Keratinocyte (primary cell): Measurements from ENCODE around the gene CXorf58. TPM values are rescaled to one million over a fixed set of nuclear protein-coding genes. Genes with fewer than 3 reads are reported as not detected.

Source experiments
- DNase-seq: peaks from one replicate; pipeline ENCODE4 v3.0.0-alpha.2; 2011; ENCODE audit warnings: low read depth, missing footprints, low spot score
- FAIRE-seq: peaks from 2 replicates; lab custom pipeline; 2011; peaks lifted over from hg19 to GRCh38; lab: Jason Lieb, UNC
- H2AFZ ChIP-seq: 2 replicates; pipeline ENCODE4 v1.6.0; 2012; ENCODE audit warnings: low read length, control low read depth, inconsistent platforms; ENCODE audit not compliant: control insufficient read depth
- H3K27ac ChIP-seq: 2 replicates; pipeline ENCODE4 v1.5.1; 2011; ENCODE audit warnings: low read length; ENCODE audit not compliant: control insufficient read depth, insufficient read depth
- H3K27me3 ChIP-seq: 3 replicates; pipeline ENCODE4 v1.6.0; 2011; ENCODE audit warnings: low read length; ENCODE audit not compliant: control insufficient read depth, insufficient read depth; ENCODE audit errors: extremely low read depth
- H3K36me3 ChIP-seq, 2 experiments: 2 replicates in 1 of 2; 3 replicates in 1 of 2; pipeline ENCODE4 v1.5.1; 2011; ENCODE audit warnings: low read length in 2 of 2, mild to moderate bottlenecking in 1 of 2; ENCODE audit not compliant: control insufficient read depth in 2 of 2, insufficient read depth in 2 of 2; ENCODE audit errors: extremely low read depth in 1 of 2
- H3K4me1 ChIP-seq: 3 replicates; pipeline ENCODE4 v1.5.1; 2011; ENCODE audit warnings: low read length; ENCODE audit not compliant: control insufficient read depth, insufficient read depth; ENCODE audit errors: extremely low read depth
- H3K4me2 ChIP-seq: 3 replicates; pipeline ENCODE4 v1.6.0; 2011; ENCODE audit warnings: low read depth, low read length; ENCODE audit not compliant: control insufficient read depth, insufficient read depth; ENCODE audit errors: extremely low read depth
- H3K4me3 ChIP-seq, 3 experiments: fragments of 200-600 bp in 1 of 3; sonication (generic) in 1 of 3; 2 replicates in 2 of 3; 3 replicates in 1 of 3; pipeline ENCODE4 v1.5.1; 2011 to 2016; ENCODE audit warnings: low read length in 3 of 3, mild to moderate bottlenecking in 3 of 3, control low read depth in 2 of 3, inconsistent platforms in 1 of 3, low read depth in 1 of 3, mixed read lengths in 1 of 3, mixed run types in 1 of 3, moderate library complexity in 1 of 3; ENCODE audit not compliant: control insufficient read depth in 2 of 3, insufficient read depth in 2 of 3; ENCODE audit errors: extremely low read depth in 1 of 3
- H3K79me2 ChIP-seq: 2 replicates; pipeline ENCODE4 v1.6.0; 2012; ENCODE audit warnings: low read length; ENCODE audit not compliant: control insufficient read depth, insufficient read depth
- H3K9ac ChIP-seq: 3 replicates; pipeline ENCODE4 v1.6.0; 2011; ENCODE audit warnings: low read length; ENCODE audit not compliant: control insufficient read depth, insufficient read depth; ENCODE audit errors: extremely low read depth
- H3K9me1 ChIP-seq: 3 replicates; pipeline ENCODE4 v1.6.0; 2011; ENCODE audit warnings: low read length; ENCODE audit not compliant: control insufficient read depth, insufficient read depth; ENCODE audit errors: extremely low read depth
- H3K9me3 ChIP-seq: 2 replicates; pipeline ENCODE4 v1.5.1; 2012; ENCODE audit warnings: low read depth, low read length; ENCODE audit not compliant: control insufficient read depth
- H4K20me1 ChIP-seq: 3 replicates; pipeline ENCODE4 v1.6.0; 2011; ENCODE audit warnings: low read length; ENCODE audit not compliant: control insufficient read depth, insufficient read depth; ENCODE audit errors: extremely low read depth
- CTCF ChIP-seq, 3 experiments: IDR thresholded peaks in 1 of 3; conservative IDR thresholded peaks in 1 of 3; optimal IDR thresholded peaks in 1 of 3; 2 replicates in 2 of 3; 3 replicates in 1 of 3; pipeline versions ENCODE3 to v1.5.1; 2011; ENCODE audit warnings: low read length in 3 of 3, mild to moderate bottlenecking in 3 of 3, moderate library complexity in 2 of 3, control low read depth in 1 of 3, inconsistent platforms in 1 of 3; ENCODE audit not compliant: insufficient read depth in 2 of 3; ENCODE audit errors: extremely low read depth in 1 of 3
- EZH2 ChIP-seq: IDR thresholded peaks from one replicate; pipeline ENCODE4 v1.6.1; 2012; ENCODE audit warnings: inconsistent platforms, mild to moderate bottlenecking, low read length, moderate library complexity
- dilution Hi-C: fragments of 300-500 bp; cut with MboI; formaldehyde crosslinking; loops from one replicate; pipeline ENCODE4 v1.7.0; 2020; ENCODE audit warnings: low sequenced_read_pairs; ENCODE audit not compliant: extremely low pct_ligation_motif_present
- polyA plus RNA-seq, 5 experiments: library from polyadenylated mRNA; depleted of rRNA in 3 of 5; stranded (reverse) in 3 of 5; stranded (forward) in 1 of 5; unstranded in 1 of 5; fragments of >200 nt; gene quantifications; 1 replicate in 1 of 5; 2 replicates in 3 of 5; 3 replicates in 1 of 5; pipeline versions ENCODE4 v1.2.1 to v1.2.3, GENCODE V29; 2011 to 2012; ENCODE audit warnings: missing spikeins in 2 of 5, low read depth in 1 of 5, low replicate concordance in 1 of 5

Gene CXorf58
- polyA plus RNA-seq, 1 donor (not counting 4 experiments of a cell fraction or from before 2014, with no cell fraction given) = 0.12 TPM

- DNase-seq (no peak), FAIRE-seq (no peak)
- H3K4me3 ChIP-seq = no peak overlapping the region
- no peaks in the 10 kb centered on the region for H3K4me1 ChIP-seq
- dilution Hi-C loops = no loop called here
- H3K27me3 ChIP-seq = no peaks in the 10 kb centered on the region
- H3K27ac ChIP-seq = no peak overlapping the region
- H2AFZ ChIP-seq = no peak overlapping the region
- no peaks in the 10 kb centered on the region for H4K20me1 ChIP-seq
- no peak overlapping the region for H3K4me2 ChIP-seq
- TF ChIP-seq CTCF (optimal IDR thresholded peaks at IDR 0.05 in 1 of 3, IDR thresholded peaks at IDR 0.05 in 1 of 3, conservative IDR thresholded peaks at IDR 0.05 in 1 of 3; ENCODE audit: extremely low read depth in 1 of 3, insufficient read depth in 2 of 3, low read length in 3 of 3) = no peak
- no peak for TF ChIP-seq EZH2
- no peaks in the 10 kb centered on the region for H3K36me3 ChIP-seq
- H3K9me3 ChIP-seq = no peaks in the 10 kb centered on the region
- H3K9ac ChIP-seq = no peak overlapping the region
- H3K9me1 ChIP-seq = no peaks in the 10 kb centered on the region
- H3K79me2 ChIP-seq = no peaks in the 10 kb centered on the region
Measured at GRCh38 chrX:23952391-23952790, 44.6 kb downstream of the CXorf58 start.

- dilution Hi-C loops = no loop called here
- Histone ChIP-seq H3K9ac (no peak overlapping the region), H3K27me3 (no peaks in the 10 kb centered on the region), H3K4me3 (no peak overlapping the region), H3K79me2 (no peaks in the 10 kb centered on the region), H4K20me1 (no peaks in the 10 kb centered on the region), H3K4me2 (no peak overlapping the region), H2AFZ (no peak overlapping the region), H3K4me1 (no peaks in the 10 kb centered on the region), H3K36me3 (no peaks in the 10 kb centered on the region), H3K9me3 (no peaks in the 10 kb centered on the region), H3K27ac (no peak overlapping the region), H3K9me1 (no peaks in the 10 kb centered on the region)
- TF ChIP-seq EZH2 = no peak
- TF ChIP-seq CTCF (optimal IDR thresholded peaks at IDR 0.05 in 1 of 3, IDR thresholded peaks at IDR 0.05 in 1 of 3, conservative IDR thresholded peaks at IDR 0.05 in 1 of 3; ENCODE audit: extremely low read depth in 1 of 3, insufficient read depth in 2 of 3, low read length in 3 of 3) = no peak
- FAIRE-seq = no peak
- no peak for DNase-seq
Measured at GRCh38 chrX:23952984-23953907, 45.4 kb downstream of the CXorf58 start.
